GM23338 (cell line): ENCODE measurements around the gene C1orf174. TPM values are rescaled to one million over a fixed set of nuclear protein-coding genes. Genes with fewer than 3 reads are reported as not detected.

Experiments used
- ATAC-seq: fragments of 200-7000 bp; cut with Tn5 transposase; 3 replicates; pipeline ENCODE4 v1.9.1; 2020
- DNase-seq: peaks from one replicate; pipeline ENCODE4 v3.0.0-alpha.2; 2015; ENCODE audit warnings: low spot score
- H2AFZ ChIP-seq: fragments of 200-600 bp; sonication (generic); 2 replicates; pipeline ENCODE4 v1.8.0; 2016; ENCODE audit warnings: antibody characterized with exemption, mild to moderate bottlenecking, moderate library complexity
- H3F3A ChIP-seq: fragments of 200-600 bp; sonication (generic); replicated peaks from 2 replicates; pipeline ENCODE4 v1.8.0; 2017; ENCODE audit warnings: antibody characterized with exemption, mixed run types, low read depth
- H3K27ac ChIP-seq: fragments of 200-600 bp; sonication (generic); 2 replicates; pipeline ENCODE4 v1.6.1; 2016; ENCODE audit warnings: low read depth
- H3K27me3 ChIP-seq: fragments of 200-600 bp; sonication (generic); 2 replicates; pipeline ENCODE4 v1.8.0; 2016; ENCODE audit warnings: mild to moderate bottlenecking, mixed run types, moderate library complexity; ENCODE audit not compliant: insufficient read depth
- H3K36me3 ChIP-seq: fragments of 200-600 bp; sonication (generic); 2 replicates; pipeline ENCODE4 v1.8.0; 2016; ENCODE audit warnings: mild to moderate bottlenecking; ENCODE audit not compliant: insufficient read depth
- H3K4me1 ChIP-seq: fragments of 200-600 bp; sonication (generic); 2 replicates; pipeline ENCODE4 v1.8.0; 2016; ENCODE audit warnings: mild to moderate bottlenecking, moderate library complexity; ENCODE audit not compliant: insufficient read depth
- H3K4me2 ChIP-seq: fragments of 200-600 bp; sonication (generic); 2 replicates; pipeline ENCODE4 v1.7.1; 2017; ENCODE audit warnings: mixed run types
- H3K4me3 ChIP-seq: fragments of 200-600 bp; sonication (generic); 2 replicates; pipeline ENCODE4 v1.6.1; 2016; ENCODE audit warnings: mixed run types
- H3K79me2 ChIP-seq: fragments of 200-600 bp; sonication (generic); replicated peaks from 2 replicates; pipeline ENCODE4 v1.8.0; 2017; ENCODE audit warnings: mild to moderate bottlenecking; ENCODE audit not compliant: insufficient read depth
- H3K9me2 ChIP-seq: fragments of 200-600 bp; sonication (generic); 2 replicates; pipeline ENCODE4 v1.8.0; 2017; ENCODE audit not compliant: insufficient read depth
- H4K20me1 ChIP-seq: fragments of 200-600 bp; sonication (generic); replicated peaks from 2 replicates; pipeline ENCODE4 v1.8.0; 2017; ENCODE audit warnings: mild to moderate bottlenecking; ENCODE audit not compliant: insufficient read depth
- H3K27ac Mint-ChIP-seq: 2 replicates; pipeline ENCODE4 v1.8.0; 2020; ENCODE audit warnings: inconsistent platforms, mild to moderate bottlenecking, moderate library complexity, mixed read lengths
- H3K27me3 Mint-ChIP-seq: 3 replicates; pipeline ENCODE4 v1.8.0; 2022; ENCODE audit warnings: low read depth, mild to moderate bottlenecking, moderate library complexity, mixed read lengths, inconsistent platforms; ENCODE audit not compliant: insufficient read depth, poor library complexity
- H3K36me3 Mint-ChIP-seq: 3 replicates; pipeline ENCODE4 v1.8.0; 2021; ENCODE audit warnings: low read depth, mild to moderate bottlenecking, inconsistent platforms, moderate library complexity, mixed read lengths
- H3K4me1 Mint-ChIP-seq: 3 replicates; pipeline ENCODE4 v1.8.0; 2020; ENCODE audit warnings: mild to moderate bottlenecking, inconsistent platforms, mixed read lengths
- H3K4me3 Mint-ChIP-seq: 3 replicates; pipeline ENCODE4 v1.8.0; 2021; ENCODE audit warnings: moderate library complexity, mild to moderate bottlenecking, inconsistent platforms, mixed read lengths
- H3K9me3 Mint-ChIP-seq: 3 replicates; pipeline ENCODE4 v1.8.0; 2020; ENCODE audit warnings: moderate library complexity, mild to moderate bottlenecking, inconsistent platforms, mixed read lengths
- CREB1 ChIP-seq: fragments of 250-450 bp; sonication (Bioruptor Pico); IDR thresholded peaks from 2 replicates; pipeline ENCODE4 v1.5.0; 2020; ENCODE audit warnings: low read depth, mild to moderate bottlenecking, moderate library complexity
- CTCF ChIP-seq, 2 experiments: fragments of 200-600 bp in 1 of 2; sonication (generic) in 1 of 2; conservative IDR thresholded peaks; 2 replicates each; pipeline versions ENCODE4 v1.5.1 to v1.6.1; 2016 to 2017; ENCODE audit warnings: antibody characterized with exemption in 2 of 2, low read depth in 2 of 2, mild to moderate bottlenecking in 2 of 2, moderate library complexity in 1 of 2
- ETS1 ChIP-seq: IDR thresholded peaks from 2 replicates; pipeline ENCODE4 v1.6.1; 2016; ENCODE audit warnings: antibody characterized with exemption
- EZH2 ChIP-seq: fragments of 200-600 bp; sonication (generic); IDR thresholded peaks from one replicate; pipeline ENCODE4 v1.8.0; 2017; ENCODE audit warnings: antibody characterized with exemption, mild to moderate bottlenecking, low read depth; ENCODE audit not compliant: unreplicated experiment
- EZH2phosphoT487 ChIP-seq: fragments of 200-600 bp; sonication (generic); IDR thresholded peaks from one replicate; pipeline ENCODE4 v1.8.1; 2018; ENCODE audit warnings: antibody characterized with exemption; ENCODE audit not compliant: unreplicated experiment
- JUNB ChIP-seq: IDR thresholded peaks from one replicate; pipeline ENCODE4 v1.6.1; 2016; ENCODE audit warnings: antibody characterized with exemption; ENCODE audit not compliant: unreplicated experiment
- NANOG ChIP-seq: IDR thresholded peaks from 2 replicates; pipeline ENCODE4 v1.6.1; 2016; ENCODE audit warnings: antibody characterized with exemption, borderline replicate concordance
- STAT1 ChIP-seq: IDR thresholded peaks from one replicate; pipeline ENCODE4 v1.6.1; 2016; ENCODE audit warnings: antibody characterized with exemption; ENCODE audit not compliant: unreplicated experiment
- ZNF331 ChIP-seq: fragments of 250-450 bp; sonication (Bioruptor Pico); IDR thresholded peaks from 2 replicates; pipeline ENCODE4 v1.5.0; 2020; ENCODE audit warnings: low read depth, mild to moderate bottlenecking, moderate library complexity
- ZNF462 ChIP-seq: fragments of 250-450 bp; sonication (Bioruptor Pico); IDR thresholded peaks from 2 replicates; pipeline ENCODE4 v1.5.0; 2020; ENCODE audit warnings: mild to moderate bottlenecking, moderate library complexity
- polyA plus RNA-seq: library from polyadenylated mRNA; unstranded; fragments of >200 nt; fragmentation: Nextera tagmentation; extraction: Ambion mirVana; gene quantifications from 2 replicates; pipeline ENCODE4 v1.2.1, GENCODE V29; 2016
- total RNA-seq: library from RNA; depleted of rRNA; stranded (reverse); fragments of >200 nt; shearing (Covaris generic); gene quantifications from 2 replicates; pipeline ENCODE4 v1.2.3, GENCODE V29; 2014

The C1orf174 gene
- total and polyA plus RNA-seq, 2 experiments from 2014 or later, result 28.5 to 28.7 TPM

GRCh38 chr1:3893190-3893589 is 6.9 kb downstream of the C1orf174 start:
- Mint-ChIP-seq H3K9me3 (peaks cover 5% of the 10 kb centered on the region; the same call in 2 of the 3 replicates), H3K27me3 (peaks cover 4% of the 10 kb centered on the region), H3K36me3 (peaks cover 34% of the 10 kb centered on the region), H3K4me3 (no peak overlapping the region), H3K4me1 (peaks cover 4% of the 10 kb centered on the region; the same call in 1 of the 3 replicates), H3K27ac (no peak overlapping the region)
- DNase-seq (no peak), ATAC-seq (no peak)
- Histone ChIP-seq H2AFZ (no peak overlapping the region), H3K9me2 (no peaks in the 10 kb centered on the region), H3K4me2 (no peak overlapping the region), H3K27me3 (no peaks in the 10 kb centered on the region), H3K4me3 (no peak overlapping the region), H3K36me3 (peaks cover 12% of the 10 kb centered on the region), H3K4me1 (no peaks in the 10 kb centered on the region), H3F3A (no peaks in the 10 kb centered on the region), H3K79me2 (peaks cover 54% of the 10 kb centered on the region), H3K27ac (no peak overlapping the region), H4K20me1 (peaks cover 17% of the 10 kb centered on the region; the same call in 1 of the 2 replicates)
- no peak for TF ChIP-seq ETS1
- TF ChIP-seq JUNB, result no peak
- no peak for TF ChIP-seq NANOG
- TF ChIP-seq CTCF (conservative IDR thresholded peaks at IDR 0.05; ENCODE audit: low read depth in 2 of 2), result no peak
- no peak for TF ChIP-seq EZH2
- TF ChIP-seq CREB1 (CRISPR knock-in tag), result no peak
- no peak for TF ChIP-seq ZNF462 (CRISPR knock-in tag)
- TF ChIP-seq ZNF331, result no peak
- no peak for TF ChIP-seq STAT1
- TF ChIP-seq EZH2phosphoT487, result no peak
